GM19025 (cell line): ENCODE measurements around the gene PAQR4.

Experiments
- ATAC-seq: cut with Tn5 transposase; IDR thresholded peaks from one replicate; pipeline ENCODE4 v1.9.1; 2021; ENCODE audit warnings: mild to moderate bottlenecking, low read depth, moderate library complexity; ENCODE audit not compliant: unreplicated experiment

The PAQR4 gene

GRCh38 chr16:2963723-2964474 lies 5.2 kb upstream of the PAQR4 start, which contains the start of gene KREMEN2:
TSS of gene KREMEN2 (plus strand) at chr16:2964275. CDS start at chr16:2964521, 246 bp downstream.
- no peak for ATAC-seq

- ATAC-seq: no peak
These were observed 4.4 kb upstream of the PAQR4 start for GRCh38 chr16:2964475-2965336.

- no peak for ATAC-seq
These were observed 2.9 kb upstream of the PAQR4 start for GRCh38 chr16:2966043-2966807.

GRCh38 chr16:2966808-2967191 lies 2.3 kb upstream of the PAQR4 start:
- no peak for ATAC-seq

GRCh38 chr16:2967211-2967631 lies 1.9 kb upstream of the PAQR4 start:
- ATAC-seq: no peak

- ATAC-seq: no peak
These were observed 1.4 kb upstream of the PAQR4 start for GRCh38 chr16:2967721-2968161.

GRCh38 chr16:2968368-2968737 lies 795 bp upstream of the PAQR4 start:
- no peak for ATAC-seq

- peak; percentile 19 for ATAC-seq
These were observed 685 bp downstream of the PAQR4 start for GRCh38 chr16:2969545-2970521.

- ATAC-seq: no peak
These were observed 1.4 kb downstream of the PAQR4 start for GRCh38 chr16:2970563-2970962.

GRCh38 chr16:2971134-2971984 lies 2.2 kb downstream of the PAQR4 start:
- no peak for ATAC-seq

GRCh38 chr16:2971985-2972784 lies 3.0 kb downstream of the PAQR4 start:
- ATAC-seq: no peak

- no peak for ATAC-seq
These were observed 3.9 kb downstream of the PAQR4 start for GRCh38 chr16:2973093-2973492.

GRCh38 chr16:2973605-2974318 lies 4.6 kb downstream of the PAQR4 start:
- ATAC-seq: no peak

- no peak for ATAC-seq
These were observed 5.3 kb downstream of the PAQR4 start for GRCh38 chr16:2974319-2975056.

GRCh38 chr16:2975161-2975795 lies 6.1 kb downstream of the PAQR4 start:
- ATAC-seq: no peak

GRCh38 chr16:2976201-2976600 lies 7.1 kb downstream of the PAQR4 start:
- no peak for ATAC-seq
